Left lung (tissue), 10 donors: ENCODE results near the gene FNDC3A. TPM values are rescaled to one million over a fixed set of nuclear protein-coding genes. Genes with fewer than 3 reads are reported as not detected.
A peak's percentile ranks its signal among the peaks of the same experiment; 100 is the strongest.

Experiments
- ATAC-seq: fragments of 200-7000 bp; cut with Tn5 transposase; one replicate; pipeline ENCODE4 v1.9.1; 2020; ENCODE audit warnings: moderate library complexity
- DNase-seq, 4 donors: peaks; one replicate each; pipeline ENCODE4 v3.0.0-alpha.2; 2013 to 2020
- H3K27ac ChIP-seq, 2 donors: fragments of 200-600 bp; sonication (generic) in 1 of 2; one replicate each; pipeline versions ENCODE4 v1.5.0 to v1.8.0; 2020 to 2021
- H3K27me3 ChIP-seq, 2 donors: fragments of 200-600 bp; sonication (generic) in 1 of 2; one replicate each; pipeline versions ENCODE4 v1.5.0 to v1.8.0; 2020 to 2021
- H3K36me3 ChIP-seq, 2 donors: fragments of 200-600 bp; sonication (generic) in 1 of 2; one replicate each; pipeline versions ENCODE4 v1.5.0 to v1.8.0; 2020 to 2021
- H3K4me1 ChIP-seq, 2 donors: fragments of 200-600 bp; one replicate each; pipeline ENCODE4 v1.8.0; 2021
- H3K4me3 ChIP-seq, 2 donors: fragments of 200-600 bp; sonication (generic) in 1 of 2; one replicate each; pipeline versions ENCODE4 v1.5.0 to v1.8.0; 2020 to 2021; ENCODE audit warnings: mild to moderate bottlenecking in 1 of 2
- H3K9me3 ChIP-seq, 2 donors: fragments of 200-600 bp; sonication (generic) in 1 of 2; one replicate each; pipeline versions ENCODE4 v1.5.0 to v1.8.0; 2020 to 2021
- intact Hi-C, 2 donors: fragments of 100-400 bp; cut with DNase I; formaldehyde crosslinking; loops; one replicate each; pipeline versions ENCODE4 v1.11.2 to v1.14.2; 2022
- polyA plus RNA-seq, 6 donors: library from polyadenylated mRNA; unstranded; fragments of 120-200 nt; gene quantifications; one replicate each; pipeline ENCODE4 v1.2.1, GENCODE V29; 2013; ENCODE audit not compliant: insufficient read length in 6 of 6
- total RNA-seq, 2 donors: library from RNA; stranded (reverse); fragmentation: NEBNext Ultra II Directional; extraction: Animal tissue kit (Norgen Biotek cat#: 25700); gene quantifications; one replicate each; pipeline ENCODE4 v1.2.1, GENCODE V29; 2021
- TF ChIP-seq, protein P1 (sequence below), 2 donors: fragments of 200-600 bp; sonication (generic) in 1 of 2; IDR thresholded peaks; one replicate each; pipeline versions ENCODE4 v1.5.0 to v1.8.0; 2021; ENCODE audit warnings: antibody characterized with exemption in 2 of 2
- donor health status: DM: no; HTN: yes; CAD: no.
- donor health status: DM: no; HTN: no; CAD: no.

The FNDC3A gene
- total and polyA plus RNA-seq, 8 donors, result 55.5 to 80.5 (median 69.8) TPM

DNA sequence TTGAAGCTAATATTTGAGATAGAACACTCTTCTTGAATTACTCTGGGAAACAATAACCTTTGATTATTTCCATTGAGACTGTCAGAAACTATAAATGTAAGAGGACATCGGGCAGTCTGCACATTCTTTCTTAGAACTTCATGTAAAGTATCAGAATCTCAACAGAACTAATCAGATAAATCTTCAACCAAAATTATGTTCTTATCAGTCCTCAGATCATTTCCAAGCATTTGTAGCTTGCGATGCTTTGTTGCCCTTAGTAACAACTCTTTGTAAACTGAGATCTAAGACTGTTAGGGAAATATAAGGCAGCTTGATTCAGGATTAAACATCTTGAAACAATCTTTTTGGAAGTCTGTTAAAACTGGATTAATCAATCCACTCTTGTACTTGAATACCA is 70.3 kb downstream of the FNDC3A start:
- H3K4me1 ChIP-seq, result no peaks in the 10 kb centered on the region
- DNase-seq, result no peak

DNA sequence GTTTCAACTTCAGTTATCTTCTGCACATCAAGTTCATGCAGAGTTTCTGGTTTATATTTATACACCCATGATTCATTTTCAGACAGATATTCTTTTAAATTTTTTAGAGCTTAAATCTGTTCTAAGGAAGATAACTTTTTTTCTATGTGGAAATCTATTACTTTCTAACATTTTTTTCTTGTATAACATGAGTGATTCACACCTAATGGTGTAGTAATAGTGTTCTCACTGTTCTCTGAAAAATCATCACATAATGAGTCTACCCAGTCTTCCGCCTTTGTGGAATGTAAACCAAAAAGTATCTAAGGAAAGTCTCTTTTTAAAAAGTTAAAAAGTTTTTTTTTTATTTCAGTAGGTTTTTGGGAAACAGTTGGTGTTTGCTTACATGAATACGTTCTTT is 70.8 kb downstream of the FNDC3A start:
- no peaks in the 10 kb centered on the region for H3K4me1 ChIP-seq
- TF ChIP-seq, protein P1, sequence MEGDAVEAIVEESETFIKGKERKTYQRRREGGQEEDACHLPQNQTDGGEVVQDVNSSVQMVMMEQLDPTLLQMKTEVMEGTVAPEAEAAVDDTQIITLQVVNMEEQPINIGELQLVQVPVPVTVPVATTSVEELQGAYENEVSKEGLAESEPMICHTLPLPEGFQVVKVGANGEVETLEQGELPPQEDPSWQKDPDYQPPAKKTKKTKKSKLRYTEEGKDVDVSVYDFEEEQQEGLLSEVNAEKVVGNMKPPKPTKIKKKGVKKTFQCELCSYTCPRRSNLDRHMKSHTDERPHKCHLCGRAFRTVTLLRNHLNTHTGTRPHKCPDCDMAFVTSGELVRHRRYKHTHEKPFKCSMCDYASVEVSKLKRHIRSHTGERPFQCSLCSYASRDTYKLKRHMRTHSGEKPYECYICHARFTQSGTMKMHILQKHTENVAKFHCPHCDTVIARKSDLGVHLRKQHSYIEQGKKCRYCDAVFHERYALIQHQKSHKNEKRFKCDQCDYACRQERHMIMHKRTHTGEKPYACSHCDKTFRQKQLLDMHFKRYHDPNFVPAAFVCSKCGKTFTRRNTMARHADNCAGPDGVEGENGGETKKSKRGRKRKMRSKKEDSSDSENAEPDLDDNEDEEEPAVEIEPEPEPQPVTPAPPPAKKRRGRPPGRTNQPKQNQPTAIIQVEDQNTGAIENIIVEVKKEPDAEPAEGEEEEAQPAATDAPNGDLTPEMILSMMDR (IDR thresholded peaks at IDR 0.05), result no peak
- H3K9me3 ChIP-seq, result no peaks in the 10 kb centered on the region
- no peaks in the 10 kb centered on the region for H3K36me3 ChIP-seq
- intact Hi-C loops, result no loop called here
- H3K27ac ChIP-seq, result no peak overlapping the region
- no peak overlapping the region for H3K4me3 ChIP-seq
- no peak for ATAC-seq
- H3K27me3 ChIP-seq, result no peaks in the 10 kb centered on the region
- DNase-seq, result no peak

More for the DNA sequence above, 70.3 kb downstream of the FNDC3A start:
- TF ChIP-seq, protein P1 (IDR thresholded peaks at IDR 0.05), result no peak
- Histone ChIP-seq H3K9me3 (no peaks in the 10 kb centered on the region), H3K4me3 (no peak overlapping the region), H3K27ac (no peak overlapping the region), H3K27me3 (no peaks in the 10 kb centered on the region), H3K36me3 (no peaks in the 10 kb centered on the region)
- intact Hi-C loops, result no loop called here
- ATAC-seq, result no peak

DNA sequence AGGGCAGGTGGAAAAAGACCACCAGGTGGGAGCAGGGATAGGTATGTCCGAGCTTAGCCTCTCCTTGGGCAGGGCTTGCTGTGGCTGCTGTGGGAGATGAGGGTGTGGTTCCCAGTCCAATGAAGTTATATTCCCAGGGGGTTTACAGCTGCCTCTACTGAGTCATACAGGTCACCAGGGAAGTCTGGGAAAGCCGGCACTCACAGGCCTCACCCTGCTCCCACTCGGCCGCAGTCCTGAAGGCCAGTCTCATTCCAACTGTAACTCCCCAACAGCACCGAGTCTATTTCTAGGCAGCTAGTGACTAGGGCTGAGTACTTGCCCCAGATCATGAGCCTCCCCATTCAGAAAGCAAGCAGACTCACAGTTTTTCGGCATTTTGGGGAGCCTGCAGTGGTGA is 77.1 kb downstream of the FNDC3A start:
- Histone ChIP-seq H3K36me3 (peaks cover 0 to under 1% of the 10 kb centered on the region in 2 donors), H3K27me3 (no peaks in the 10 kb centered on the region), H3K27ac (no peak overlapping the region), H3K4me3 (no peak overlapping the region), H3K9me3 (no peaks in the 10 kb centered on the region), H3K4me1 (no peaks in the 10 kb centered on the region)
- intact Hi-C loops, result no loop called here
- TF ChIP-seq, protein P1 (IDR thresholded peaks at IDR 0.05), result no peak
- no peak for ATAC-seq
- DNase-seq, result no peak

DNA sequence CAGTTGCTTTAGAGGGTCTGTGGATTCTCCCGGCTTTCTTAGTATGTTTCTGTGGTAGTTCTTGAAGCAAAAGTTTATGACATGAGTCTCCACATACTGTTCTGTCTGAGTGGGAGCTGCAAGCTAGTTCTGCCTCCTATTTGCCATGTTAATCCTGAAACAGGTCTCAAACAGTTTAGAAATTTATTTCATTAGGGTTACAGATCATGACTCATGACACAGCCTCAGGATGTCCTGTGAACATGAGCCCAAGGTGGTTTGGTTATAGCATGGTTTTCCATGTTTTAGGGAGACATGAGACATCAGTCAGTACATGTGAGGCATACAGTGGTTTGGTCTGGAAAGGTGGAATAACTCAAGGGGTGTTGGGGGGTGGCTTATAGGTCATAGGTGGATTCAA is 77.5 kb downstream of the FNDC3A start:
- TF ChIP-seq, protein P1 (IDR thresholded peaks at IDR 0.05), result no peak
- intact Hi-C loops, result no loop called here
- Histone ChIP-seq H3K4me1 (no peaks in the 10 kb centered on the region), H3K4me3 (no peak overlapping the region), H3K27me3 (no peaks in the 10 kb centered on the region), H3K36me3 (peaks cover 0 to 4% of the 10 kb centered on the region in 2 donors), H3K9me3 (no peaks in the 10 kb centered on the region), H3K27ac (no peak overlapping the region)
- ATAC-seq (no peak), DNase-seq (no peak)

DNA sequence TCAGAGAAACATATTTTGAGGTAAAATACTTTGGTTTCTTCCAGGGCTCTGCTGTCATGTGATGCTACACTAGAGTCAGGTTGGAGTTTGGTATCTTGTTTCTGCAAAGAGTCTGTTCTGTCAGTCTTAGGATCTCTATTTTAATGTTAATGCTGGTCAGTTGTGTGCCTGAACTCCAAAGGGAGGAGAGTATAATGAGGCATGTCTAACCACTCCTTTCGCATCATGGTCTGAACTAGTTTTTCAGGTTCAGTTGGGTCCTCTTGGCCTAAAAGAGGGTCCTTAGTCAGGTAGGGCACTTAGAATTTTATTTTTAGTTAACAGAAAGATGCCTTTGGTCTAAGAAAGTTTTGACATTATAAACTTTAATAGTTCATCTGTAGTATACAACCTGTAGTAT is 78.2 kb downstream of the FNDC3A start:
- no peak overlapping the region for H3K27ac ChIP-seq
- H3K27me3 ChIP-seq, result no peaks in the 10 kb centered on the region
- TF ChIP-seq, protein P1 (IDR thresholded peaks at IDR 0.05), result no peak
- no peaks in the 10 kb centered on the region for H3K9me3 ChIP-seq
- H3K4me3 ChIP-seq, result no peak overlapping the region
- H3K36me3 ChIP-seq, result peaks cover 0 to 5% of the 10 kb centered on the region in 2 donors
- ATAC-seq, result peak; percentile 55
- peak in 1 of 4 donors; percentile 40 for DNase-seq
- no peaks in the 10 kb centered on the region for H3K4me1 ChIP-seq
- intact Hi-C loops, result no loop called here
